Measurements from ENCODE around the gene MCIDAS. TPM values are rescaled to one million over a fixed set of nuclear protein-coding genes. Genes with fewer than 3 reads are reported as not detected.

The MCIDAS gene
- total RNA-seq, 1 donor from 2014 or later, result under 0.01 TPM

GRCh38 chr5:55218967-55219366 is 8.1 kb downstream of the MCIDAS start:
- DNase-seq (ENCODE audit: low read depth) (peak; percentile 97), FAIRE-seq (no peak)
- H3K27me3 ChIP-seq (ENCODE audit: control insufficient read depth, insufficient read depth, low read length), result no peaks in the 10 kb centered on the region
- TF ChIP-seq, protein P1, sequence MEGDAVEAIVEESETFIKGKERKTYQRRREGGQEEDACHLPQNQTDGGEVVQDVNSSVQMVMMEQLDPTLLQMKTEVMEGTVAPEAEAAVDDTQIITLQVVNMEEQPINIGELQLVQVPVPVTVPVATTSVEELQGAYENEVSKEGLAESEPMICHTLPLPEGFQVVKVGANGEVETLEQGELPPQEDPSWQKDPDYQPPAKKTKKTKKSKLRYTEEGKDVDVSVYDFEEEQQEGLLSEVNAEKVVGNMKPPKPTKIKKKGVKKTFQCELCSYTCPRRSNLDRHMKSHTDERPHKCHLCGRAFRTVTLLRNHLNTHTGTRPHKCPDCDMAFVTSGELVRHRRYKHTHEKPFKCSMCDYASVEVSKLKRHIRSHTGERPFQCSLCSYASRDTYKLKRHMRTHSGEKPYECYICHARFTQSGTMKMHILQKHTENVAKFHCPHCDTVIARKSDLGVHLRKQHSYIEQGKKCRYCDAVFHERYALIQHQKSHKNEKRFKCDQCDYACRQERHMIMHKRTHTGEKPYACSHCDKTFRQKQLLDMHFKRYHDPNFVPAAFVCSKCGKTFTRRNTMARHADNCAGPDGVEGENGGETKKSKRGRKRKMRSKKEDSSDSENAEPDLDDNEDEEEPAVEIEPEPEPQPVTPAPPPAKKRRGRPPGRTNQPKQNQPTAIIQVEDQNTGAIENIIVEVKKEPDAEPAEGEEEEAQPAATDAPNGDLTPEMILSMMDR (IDR thresholded peaks at IDR 0.05; ENCODE audit: insufficient read depth, low read length, severe bottlenecking), result no peak
- no peaks in the 10 kb centered on the region for H3K36me3 ChIP-seq (ENCODE audit: control insufficient read depth, insufficient read depth, low read length)
- no peak overlapping the region for H3K4me3 ChIP-seq (ENCODE audit: low read depth, low read length)

DNA sequence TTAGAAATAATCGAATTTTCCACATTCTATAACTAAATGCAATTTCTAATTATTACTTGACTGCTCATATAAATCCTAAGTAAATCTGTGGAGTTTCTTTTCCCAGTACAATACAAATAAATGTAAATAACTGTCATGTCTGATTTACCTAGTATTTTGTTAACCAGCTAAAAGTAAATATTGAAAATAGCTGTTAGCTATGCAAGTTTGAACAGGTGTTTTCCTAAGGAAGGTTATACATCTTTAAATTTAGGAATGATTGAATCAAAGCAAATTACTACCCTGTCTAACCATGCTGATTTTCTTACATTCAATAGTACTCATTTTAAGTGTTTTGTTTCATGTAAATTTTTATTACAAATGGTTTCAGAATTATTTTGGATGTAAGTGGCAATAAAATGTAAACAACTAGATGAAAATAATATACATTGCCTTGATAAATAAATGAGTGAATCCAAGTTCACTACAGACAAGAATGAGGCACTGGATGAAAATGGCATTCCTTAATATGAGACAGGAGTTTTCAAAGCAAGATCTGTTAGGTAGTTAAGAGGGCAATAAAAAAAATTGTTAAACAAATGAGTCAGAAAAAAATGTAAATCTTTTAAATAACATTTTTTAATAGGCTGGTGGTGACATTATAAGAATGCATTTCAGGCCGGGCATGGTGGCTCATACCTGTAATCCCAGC is 15.8 kb downstream of the MCIDAS start:
- FAIRE-seq (no peak), DNase-seq (ENCODE audit: low read depth) (peak; percentile 41)
- H3K4me3 ChIP-seq (ENCODE audit: low read depth, low read length), result no peak overlapping the region
- no peaks in the 10 kb centered on the region for H3K27me3 ChIP-seq (ENCODE audit: control insufficient read depth, insufficient read depth, low read length)
- TF ChIP-seq, protein P1 (IDR thresholded peaks at IDR 0.05; ENCODE audit: insufficient read depth, low read length, severe bottlenecking), result no peak
- H3K36me3 ChIP-seq (ENCODE audit: control insufficient read depth, insufficient read depth, low read length), result no peaks in the 10 kb centered on the region

DNA sequence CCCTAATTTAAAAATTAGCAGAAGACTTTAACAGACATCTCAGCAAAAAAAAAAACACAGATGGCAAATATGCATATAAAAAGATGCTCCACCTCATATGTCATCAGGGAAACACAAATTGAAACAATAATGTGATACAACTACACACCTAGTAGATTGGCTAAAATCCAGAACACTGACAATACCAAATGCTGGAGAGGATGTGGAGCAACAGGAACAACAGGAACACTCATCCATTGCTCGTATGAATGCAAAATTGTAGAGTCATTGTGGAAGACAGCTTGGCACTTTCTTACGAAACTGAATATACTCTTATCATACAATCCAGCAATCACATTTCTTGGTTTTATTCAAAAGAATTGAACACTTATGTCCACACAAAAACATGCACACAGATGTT is 22.1 kb downstream of the MCIDAS start:
- H3K36me3 ChIP-seq (ENCODE audit: control insufficient read depth, insufficient read depth, low read length), result no peaks in the 10 kb centered on the region
- FAIRE-seq, result no peak
- TF ChIP-seq, protein P1 (IDR thresholded peaks at IDR 0.05; ENCODE audit: insufficient read depth, low read length, severe bottlenecking), result no peak
- H3K27me3 ChIP-seq (ENCODE audit: control insufficient read depth, insufficient read depth, low read length), result no peaks in the 10 kb centered on the region
- H3K4me3 ChIP-seq (ENCODE audit: low read depth, low read length), result no peak overlapping the region
- peak; percentile 79 for DNase-seq (ENCODE audit: low read depth)

DNA sequence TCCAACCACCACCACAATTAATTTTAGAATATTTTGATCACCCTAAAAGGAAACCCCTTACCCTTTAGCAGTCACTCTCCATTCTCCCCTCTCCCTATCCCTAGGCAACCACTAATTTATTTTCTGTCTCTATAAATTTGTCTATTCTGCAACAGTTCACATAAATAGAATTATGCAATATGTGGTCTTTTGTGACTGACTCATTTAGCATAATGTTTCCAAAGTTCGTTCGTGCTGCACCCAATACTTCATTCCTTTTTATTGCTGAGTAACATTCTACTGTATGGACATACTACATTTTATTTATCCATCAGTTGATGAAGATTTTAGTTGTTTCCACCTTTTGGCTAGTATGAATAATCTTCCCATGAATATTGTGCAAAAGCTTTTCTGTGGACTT is 36.0 kb downstream of the MCIDAS start:
- DNase-seq (ENCODE audit: low read depth), result peak; percentile 58
- TF ChIP-seq, protein P1 (IDR thresholded peaks at IDR 0.05; ENCODE audit: insufficient read depth, low read length, severe bottlenecking), result no peak
- H3K4me3 ChIP-seq (ENCODE audit: low read depth, low read length), result no peak overlapping the region
- H3K36me3 ChIP-seq (ENCODE audit: control insufficient read depth, insufficient read depth, low read length), result no peaks in the 10 kb centered on the region
- peaks cover 2% of the 10 kb centered on the region for H3K27me3 ChIP-seq (ENCODE audit: control insufficient read depth, insufficient read depth, low read length)
- no peak for FAIRE-seq

GRCh38 chr5:55188656-55189540 is 38.2 kb downstream of the MCIDAS start:
- TF ChIP-seq, protein P1 (IDR thresholded peaks at IDR 0.05; ENCODE audit: insufficient read depth, low read length, severe bottlenecking), result no peak
- Histone ChIP-seq H3K27me3 (ENCODE audit: control insufficient read depth, insufficient read depth, low read length) (peaks cover 2% of the 10 kb centered on the region), H3K36me3 (ENCODE audit: control insufficient read depth, insufficient read depth, low read length) (no peaks in the 10 kb centered on the region), H3K4me3 (ENCODE audit: low read depth, low read length) (no peak overlapping the region)
- FAIRE-seq (no peak), DNase-seq (ENCODE audit: low read depth) (no peak)

Measured in bronchial epithelial cell (primary cell).